GM10266 (cell line): Measurements from ENCODE around the gene GID8.

Experiments used
- DNase-seq: peaks from one replicate; pipeline ENCODE4 v3.0.0; 2012; ENCODE audit errors: extremely low spot score
- TF ChIP-seq, protein P1 (sequence below): IDR thresholded peaks from 2 replicates; pipeline ENCODE4 v1.5.1; 2012; ENCODE audit warnings: mild to moderate bottlenecking, low read depth; ENCODE audit not compliant: control insufficient read depth, insufficient read depth; ENCODE audit errors: missing control alignments

GID8 gene

DNA sequence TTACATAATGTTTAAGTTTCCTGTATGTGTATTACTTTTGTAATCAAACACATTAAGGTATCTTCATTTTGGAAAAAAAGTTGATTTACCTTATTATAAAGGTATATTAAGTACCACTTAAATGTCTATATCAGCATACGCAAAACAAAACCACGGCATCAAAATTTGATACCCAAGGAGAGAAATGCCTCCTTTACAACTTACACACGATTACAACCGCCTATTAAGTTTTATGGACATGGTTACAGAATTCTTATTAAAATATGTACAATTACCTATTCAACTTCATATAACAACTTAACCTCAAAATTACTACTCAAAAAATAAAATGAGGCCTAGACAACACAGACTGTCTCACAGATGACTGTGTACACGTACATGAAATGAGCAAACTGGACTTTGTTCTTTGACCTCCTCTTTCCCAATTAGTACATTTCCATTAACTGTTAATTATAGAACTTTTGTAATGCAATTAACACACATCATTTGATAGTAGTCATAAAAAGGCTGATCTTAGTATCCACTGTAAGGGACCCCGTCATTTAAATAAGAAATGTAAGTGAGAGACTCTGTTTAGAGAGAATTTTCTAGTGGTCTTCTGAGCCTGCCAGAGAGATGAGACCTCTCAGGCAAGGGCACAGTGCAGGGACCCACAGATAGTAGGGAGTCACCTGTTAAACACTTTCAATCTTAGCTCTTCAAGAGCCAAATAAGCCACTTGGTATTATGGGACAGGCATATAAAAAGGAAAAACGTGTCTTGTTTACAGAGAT lies 14.1 kb upstream of the GID8 start:
- no peak for DNase-seq
- TF ChIP-seq, protein P1, sequence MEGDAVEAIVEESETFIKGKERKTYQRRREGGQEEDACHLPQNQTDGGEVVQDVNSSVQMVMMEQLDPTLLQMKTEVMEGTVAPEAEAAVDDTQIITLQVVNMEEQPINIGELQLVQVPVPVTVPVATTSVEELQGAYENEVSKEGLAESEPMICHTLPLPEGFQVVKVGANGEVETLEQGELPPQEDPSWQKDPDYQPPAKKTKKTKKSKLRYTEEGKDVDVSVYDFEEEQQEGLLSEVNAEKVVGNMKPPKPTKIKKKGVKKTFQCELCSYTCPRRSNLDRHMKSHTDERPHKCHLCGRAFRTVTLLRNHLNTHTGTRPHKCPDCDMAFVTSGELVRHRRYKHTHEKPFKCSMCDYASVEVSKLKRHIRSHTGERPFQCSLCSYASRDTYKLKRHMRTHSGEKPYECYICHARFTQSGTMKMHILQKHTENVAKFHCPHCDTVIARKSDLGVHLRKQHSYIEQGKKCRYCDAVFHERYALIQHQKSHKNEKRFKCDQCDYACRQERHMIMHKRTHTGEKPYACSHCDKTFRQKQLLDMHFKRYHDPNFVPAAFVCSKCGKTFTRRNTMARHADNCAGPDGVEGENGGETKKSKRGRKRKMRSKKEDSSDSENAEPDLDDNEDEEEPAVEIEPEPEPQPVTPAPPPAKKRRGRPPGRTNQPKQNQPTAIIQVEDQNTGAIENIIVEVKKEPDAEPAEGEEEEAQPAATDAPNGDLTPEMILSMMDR = no peak

GRCh38 chr20:62924442-62925075 lies 13.4 kb upstream of the GID8 start:
- no peak for DNase-seq
- TF ChIP-seq, protein P1 = no peak

- TF ChIP-seq, protein P1 = no peak
- no peak for DNase-seq
Observed at GRCh38 chr20:62925076-62925419, 12.9 kb upstream of the GID8 start.

DNA sequence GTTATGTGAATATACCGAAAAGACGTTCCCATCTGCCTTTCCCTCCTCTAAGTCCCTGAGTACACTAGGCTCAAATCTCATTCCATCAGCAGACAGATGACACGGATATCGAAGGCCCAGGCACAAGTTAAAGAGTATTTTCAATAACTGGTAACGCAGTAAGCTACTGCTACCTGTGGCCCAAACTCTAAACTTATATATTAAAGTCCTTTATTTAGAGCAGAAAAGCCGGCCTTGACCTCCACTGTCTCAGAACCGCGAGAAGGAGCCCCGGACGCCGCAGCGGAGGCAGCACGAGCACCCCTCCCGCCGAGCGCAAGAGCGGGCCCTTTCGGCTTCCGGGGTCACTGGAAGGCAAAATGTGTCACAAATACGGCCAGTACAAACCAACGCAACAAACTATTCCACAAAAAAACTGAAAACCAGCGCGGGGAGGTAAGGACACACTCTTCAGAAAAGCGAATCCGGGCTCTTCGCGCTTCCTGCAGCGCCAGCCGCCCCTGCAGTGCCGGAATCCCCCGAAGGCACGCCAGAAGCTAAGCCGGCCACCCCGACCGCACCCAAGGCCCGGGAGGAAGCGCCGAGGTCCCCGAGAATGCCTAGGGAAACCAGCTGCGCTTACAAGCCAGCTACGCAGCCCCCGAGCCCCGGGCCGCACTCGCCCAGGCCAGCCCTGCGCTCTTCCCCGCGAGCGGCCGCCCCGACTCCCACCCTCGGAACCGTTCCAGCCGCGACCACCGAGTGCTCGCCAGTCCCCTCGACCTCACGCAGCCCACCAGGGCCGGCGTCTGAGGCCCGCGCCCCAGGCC lies 12.3 kb upstream of the GID8 start:
- DNase-seq = no peak
- TF ChIP-seq, protein P1 = no peak

DNA sequence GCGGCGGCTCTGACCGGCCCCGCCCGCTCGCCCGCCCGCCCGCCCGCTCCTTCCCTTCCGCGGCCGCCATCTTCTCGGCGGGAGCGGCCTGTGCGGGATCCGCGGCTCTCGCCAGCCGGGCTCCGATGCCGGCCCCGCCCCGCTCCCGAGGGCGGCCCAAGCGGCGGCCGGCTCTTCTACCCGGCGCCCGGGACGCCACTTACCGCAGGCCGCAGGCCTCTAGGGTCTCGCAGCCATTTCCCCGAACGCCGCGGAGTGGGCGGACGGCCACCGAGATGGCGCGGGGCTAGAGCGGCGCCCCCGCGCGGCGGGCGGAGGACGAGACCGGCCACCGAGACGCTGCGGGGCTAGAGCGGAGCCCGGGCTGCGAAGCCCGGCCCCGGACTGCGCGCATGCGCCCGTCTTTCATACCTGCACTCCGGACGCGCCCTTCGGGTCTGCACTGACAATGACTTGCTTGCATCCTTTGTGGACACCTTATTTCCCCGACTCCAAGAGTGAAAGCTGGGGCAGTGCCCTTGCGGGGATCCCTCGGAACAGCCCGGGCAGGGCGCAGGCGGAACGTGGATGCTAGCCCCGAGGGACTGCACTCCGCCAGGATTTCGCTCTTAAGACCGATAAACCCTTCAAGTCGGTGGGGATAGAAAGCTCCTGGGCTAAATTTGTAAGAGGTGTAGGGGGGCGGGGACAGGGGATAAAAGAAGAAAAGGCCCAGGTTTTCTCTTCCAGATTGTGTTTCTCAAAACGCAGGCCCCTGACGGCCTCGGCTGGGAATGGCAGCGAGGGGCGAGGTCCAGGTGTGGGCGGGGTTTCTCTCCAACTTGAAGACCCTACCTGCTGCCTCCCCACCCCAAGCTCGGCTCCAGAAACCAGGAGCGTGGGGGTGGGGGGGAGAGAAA lies 11.5 kb upstream of the GID8 start, which contains the start of gene DIDO1:
TSS of gene DIDO1 (minus strand) at position 277 of the 899 bp plus-strand sequence.
- TF ChIP-seq, protein P1 = peak; percentile 54
- DNase-seq = peak; percentile 98

- DNase-seq = no peak
- TF ChIP-seq, protein P1 = no peak
Observed at GRCh38 chr20:62927128-62927705, 10.7 kb upstream of the GID8 start.
